ENCODE results near the gene RAD23B.
A peak's percentile ranks its signal among the peaks of the same experiment; 100 is the strongest.

RAD23B gene

GRCh38 chr9:107268560-107268959 lies 14.5 kb upstream of the RAD23B start:
- DNase-seq (ENCODE audit: low read depth in 2 of 2): no peak

GRCh38 chr9:107269254-107269653 lies 13.8 kb upstream of the RAD23B start:
- DNase-seq (ENCODE audit: low read depth in 2 of 2): no peak

- DNase-seq (ENCODE audit: low read depth in 2 of 2): no peak
These were observed 13.4 kb upstream of the RAD23B start for GRCh38 chr9:107269681-107270080.

- DNase-seq (ENCODE audit: low read depth in 2 of 2): no peak
These were observed 13.0 kb upstream of the RAD23B start for GRCh38 chr9:107270082-107270481.

GRCh38 chr9:107270580-107270979 lies 12.5 kb upstream of the RAD23B start:
- DNase-seq (ENCODE audit: low read depth in 2 of 2): no peak

- DNase-seq (ENCODE audit: low read depth in 2 of 2): no peak
These were observed 9.4 kb upstream of the RAD23B start for GRCh38 chr9:107273634-107274033.

GRCh38 chr9:107274096-107274495 lies 9.0 kb upstream of the RAD23B start:
- no peak for DNase-seq (ENCODE audit: low read depth in 2 of 2)

- no peak for DNase-seq (ENCODE audit: low read depth in 2 of 2)
These were observed 8.1 kb upstream of the RAD23B start for GRCh38 chr9:107274953-107275422.

- DNase-seq (ENCODE audit: low read depth in 2 of 2): no peak
These were observed 7.5 kb upstream of the RAD23B start for GRCh38 chr9:107275530-107275929.

- no peak for DNase-seq (ENCODE audit: low read depth in 2 of 2)
These were observed 5.9 kb upstream of the RAD23B start for GRCh38 chr9:107276966-107277710.

- no peak for DNase-seq (ENCODE audit: low read depth in 2 of 2)
These were observed 5.3 kb upstream of the RAD23B start for GRCh38 chr9:107277801-107278200.

GRCh38 chr9:107279086-107279485 lies 4.0 kb upstream of the RAD23B start:
- DNase-seq (ENCODE audit: low read depth in 2 of 2): no peak

- no peak for DNase-seq (ENCODE audit: low read depth in 2 of 2)
These were observed 2.5 kb upstream of the RAD23B start for GRCh38 chr9:107280543-107280942.

GRCh38 chr9:107281184-107281583 lies 1.9 kb upstream of the RAD23B start:
- no peak for DNase-seq (ENCODE audit: low read depth in 2 of 2)

GRCh38 chr9:107281922-107282667 lies 984 bp upstream of the RAD23B start:
- DNase-seq (ENCODE audit: low read depth in 2 of 2): no peak

- DNase-seq (ENCODE audit: low read depth in 2 of 2): peak; percentile 64 to 69
These were observed 841 bp downstream of the RAD23B start for GRCh38 chr9:107283623-107284616.

GRCh38 chr9:107284636-107285035 lies 1.6 kb downstream of the RAD23B start:
- DNase-seq (ENCODE audit: low read depth in 2 of 2): no peak

GRCh38 chr9:107285286-107285685 lies 2.2 kb downstream of the RAD23B start:
- DNase-seq (ENCODE audit: low read depth in 2 of 2): no peak

- no peak for DNase-seq (ENCODE audit: low read depth in 2 of 2)
These were observed 3.0 kb downstream of the RAD23B start for GRCh38 chr9:107286057-107286456.

- no peak for DNase-seq (ENCODE audit: low read depth in 2 of 2)
These were observed 5.6 kb downstream of the RAD23B start for GRCh38 chr9:107288701-107289100.

GRCh38 chr9:107290619-107291018 lies 7.5 kb downstream of the RAD23B start:
- no peak for DNase-seq (ENCODE audit: low read depth in 2 of 2)
